K562 (cell line): ENCODE data around the gene MAPK13. TPM values are rescaled to one million over a fixed set of nuclear protein-coding genes. Genes with fewer than 3 reads are reported as not detected.

Experiments
- ATAC-seq: fragments of 200-7000 bp; cut with Tn5 transposase; 3 replicates; pipeline ENCODE4 v1.9.1; 2020; ENCODE audit warnings: moderate library complexity
- BruUV-seq: library from RNA; stranded (reverse); fragments of 400-500 nt; replicated peaks from 2 replicates; lab custom pipeline; 2021; lab: Mats Ljungman, UMichigan
- CTCF ChIA-PET: fragments of 300-600 bp; formaldehyde crosslinking; extraction: SDS; loops from one replicate; lab custom pipeline; 2021; ENCODE audit warnings: low intra/inter-chr PET ratio; lab: Yijun Ruan, JAX
- POLR2A ChIA-PET: fragments of 300-600, 350-650 bp; sonication (Branson Sonifier 250); formaldehyde crosslinking; extraction: SDS; loops from one replicate; lab custom pipeline; 2021; ENCODE audit warnings: antibody characterized with exemption, inconsistent platforms; lab: Yijun Ruan, JAX
- DNase-seq, 4 experiments: peaks; one replicate each; pipeline versions ENCODE4 v3.0.0 to v3.0.0-alpha.2; 2011 to 2018; ENCODE audit warnings: low spot score in 3 of 4, mixed read lengths in 3 of 4; ENCODE audit errors: extremely low read depth in 1 of 4
- FAIRE-seq: peaks from 2 replicates; lab custom pipeline; 2011; peaks lifted over from hg19 to GRCh38; lab: Jason Lieb, UNC
- H2AFZ ChIP-seq: 2 replicates; pipeline ENCODE4 v1.6.0; 2011; ENCODE audit warnings: low read depth, low read length, control low read depth, inconsistent platforms
- H3K27ac ChIP-seq: fragments of 200-600 bp; 3 replicates; pipeline ENCODE4 v1.8.0; 2011; ENCODE audit warnings: low read depth, mild to moderate bottlenecking, control low read depth, inconsistent platforms, low read length, moderate library complexity, mixed read lengths; ENCODE audit errors: extremely low read depth
- H3K27me3 ChIP-seq, 2 experiments: fragments of 300-600 bp in 1 of 2; 2 replicates in 1 of 2; 3 replicates in 1 of 2; pipeline versions ENCODE4 v1.6.0 to v1.8.0; 2011; ENCODE audit warnings: inconsistent platforms in 2 of 2, low read length in 2 of 2, mild to moderate bottlenecking in 1 of 2, mixed read lengths in 1 of 2, moderate library complexity in 1 of 2; ENCODE audit not compliant: control insufficient read depth in 2 of 2, insufficient read depth in 2 of 2
- H3K36me3 ChIP-seq: fragments of 300-600 bp; 3 replicates; pipeline ENCODE4 v1.8.0; 2011; ENCODE audit warnings: mild to moderate bottlenecking, low read length, inconsistent platforms; ENCODE audit not compliant: control insufficient read depth, insufficient read depth
- H3K4me1 ChIP-seq, 2 experiments: fragments of 200-600 bp in 1 of 2; replicated peaks in 1 of 2; 2 replicates in 1 of 2; 3 replicates in 1 of 2; pipeline versions ENCODE4 v1.5.1 to v1.8.0; 2011; ENCODE audit warnings: inconsistent platforms in 2 of 2, low read length in 2 of 2, mild to moderate bottlenecking in 1 of 2, mixed read lengths in 1 of 2, moderate library complexity in 1 of 2; ENCODE audit not compliant: control insufficient read depth in 2 of 2, insufficient read depth in 2 of 2
- H3K4me2 ChIP-seq: 2 replicates; pipeline ENCODE4 v1.6.1; 2011; ENCODE audit warnings: low read length, control low read depth, inconsistent platforms, mixed read lengths; ENCODE audit not compliant: insufficient read depth
- H3K4me3 ChIP-seq: fragments of 200-600 bp; sonication (generic), shearing (Covaris generic); 2 replicates; pipeline ENCODE4 v1.5.1; 2016; ENCODE audit warnings: control low read depth, inconsistent platforms
- H3K79me2 ChIP-seq: fragments of 200-600 bp; 3 replicates; pipeline ENCODE4 v1.8.0; 2011; ENCODE audit warnings: low read length, inconsistent platforms; ENCODE audit not compliant: control insufficient read depth, insufficient read depth
- H3K9ac ChIP-seq, 2 experiments: 2 replicates each; pipeline versions ENCODE4 v1.6.0 to v1.6.1; 2011; ENCODE audit warnings: low read depth in 2 of 2, low read length in 2 of 2, control low read depth in 1 of 2, inconsistent platforms in 1 of 2, mild to moderate bottlenecking in 1 of 2, mixed read lengths in 1 of 2; ENCODE audit not compliant: insufficient read depth in 1 of 2
- H3K9me1 ChIP-seq: one replicate; pipeline ENCODE4 v1.6.0; 2011; ENCODE audit warnings: inconsistent platforms, mild to moderate bottlenecking, low read length, moderate library complexity; ENCODE audit not compliant: control insufficient read depth, insufficient read depth
- H3K9me3 ChIP-seq: replicated peaks from 2 replicates; pipeline ENCODE4 v1.5.1; 2011; ENCODE audit warnings: low read depth, low read length, inconsistent platforms; ENCODE audit not compliant: control insufficient read depth, insufficient read depth
- H4K20me1 ChIP-seq: replicated peaks from 2 replicates; pipeline ENCODE4 v1.6.1; 2011; ENCODE audit warnings: low read length, inconsistent platforms, mixed read lengths; ENCODE audit not compliant: control insufficient read depth, insufficient read depth
- CEBPB ChIP-seq: fragments of 450-650 bp; IDR thresholded peaks from 2 replicates; pipeline ENCODE4 v1.6.1; 2016; ENCODE audit warnings: missing genetic modification characterization, missing compliant biosample characterization
- CEBPG ChIP-seq, 3 experiments: fragments of 200-800 bp in 1 of 3; sonication (Bioruptor generic) in 1 of 3; sonication (generic) in 1 of 3; formaldehyde crosslinking in 1 of 3; IDR thresholded peaks in 2 of 3; conservative IDR thresholded peaks in 1 of 3; 2 replicates each; pipeline versions ENCODE4 v1.6.1 to v1.8.0; 2016 to 2022; ENCODE audit warnings: missing compliant biosample characterization in 2 of 3, missing genetic modification characterization in 2 of 3, mild to moderate bottlenecking in 1 of 3, missing genetic modification reagents in 1 of 3
- E2F3 ChIP-seq: fragments of 250-450 bp; sonication (Bioruptor Pico); IDR thresholded peaks from 2 replicates; pipeline ENCODE4 v1.4.0; 2020; ENCODE audit warnings: mild to moderate bottlenecking
- HDAC2 ChIP-seq: fragments of 450-650 bp; IDR thresholded peaks from 2 replicates; pipeline ENCODE4 v1.6.1; 2016; ENCODE audit warnings: mild to moderate bottlenecking
- MEIS2 ChIP-seq: fragments of 450-650 bp; IDR thresholded peaks from 2 replicates; pipeline ENCODE4 v1.6.1; 2014; ENCODE audit warnings: mild to moderate bottlenecking; ENCODE audit not compliant: partially characterized antibody
- PRMT5 ChIP-seq: sonication (generic); formaldehyde crosslinking; IDR thresholded peaks from 2 replicates; pipeline ENCODE4 v1.5.0; 2020; ENCODE audit warnings: missing genetic modification reagents
- WGBS: fragments of 100-300 bp; shearing (Covaris generic); methylation state at CpG from one replicate; pipeline ENCODE4 v1.1.6; 2016; ENCODE audit warnings: low coverage, mixed read lengths; ENCODE audit not compliant: insufficient coverage; ENCODE audit errors: missing lambda C conversion rate; 5-methylcytosine and 5-hydroxymethylcytosine counted together
- in situ Hi-C: fragments of 300-500 bp; cut with MboI; formaldehyde crosslinking; loops from 4 replicates; pipeline ENCODE4 v1.15.0; 2018; ENCODE audit warnings: inconsistent platforms, mixed read lengths
- intact Hi-C: fragments of 100-400 bp; cut with micrococcal nuclease; formaldehyde crosslinking; loops from 2 replicates; pipeline ENCODE4 v1.14.2; 2022
- polyA plus RNA-seq, 8 experiments: library from polyadenylated mRNA; depleted of rRNA in 4 of 8; stranded (reverse) in 5 of 8; unstranded in 3 of 8; fragments of >200 nt; fragmentation: Nextera tagmentation in 2 of 8; fragmentation: Illumina TruSeq in 1 of 8; extraction: Ambion mirVana in 2 of 8; extraction: Trizol in 1 of 8; gene quantifications; 2 replicates each; pipeline versions ENCODE4 v1.2.1 to v1.2.3, GENCODE V29; 2011 to 2014; ENCODE audit warnings: inconsistent platforms in 1 of 8, missing spikeins in 1 of 8
- total RNA-seq, 7 experiments: library from RNA; depleted of rRNA in 6 of 7; stranded (reverse); fragments of >200 nt in 6 of 7; fragmentation: Illumina TruSeq in 2 of 7; extraction: Trizol in 2 of 7; gene quantifications; 2 replicates each; pipeline versions ENCODE4 v1.2.1 to v1.2.3, GENCODE V29; 2011 to 2021; ENCODE audit warnings: low replicate concordance in 1 of 7
- TF ChIP-seq, protein P1 (sequence below), 2 experiments: IDR thresholded peaks in 1 of 2; conservative IDR thresholded peaks in 1 of 2; 2 replicates each; pipeline ENCODE4 v1.6.1; 2016; ENCODE audit warnings: low read depth in 2 of 2, mild to moderate bottlenecking in 1 of 2, missing compliant biosample characterization in 1 of 2, missing genetic modification characterization in 1 of 2, moderate library complexity in 1 of 2
- TF ChIP-seq, protein P2 (sequence below): sonication (generic); formaldehyde crosslinking; IDR thresholded peaks from 2 replicates; pipeline ENCODE4 v1.8.0; 2022; ENCODE audit warnings: mild to moderate bottlenecking, missing genetic modification reagents
- TF ChIP-seq, protein P3 (sequence below): sonication (generic); formaldehyde crosslinking; IDR thresholded peaks from 2 replicates; pipeline ENCODE4 v1.8.1; 2023; ENCODE audit warnings: mild to moderate bottlenecking, missing genetic modification reagents, moderate library complexity

MAPK13 gene
- total and polyA plus RNA-seq, 9 of the 15 experiments (the other 6 are each of a cell fraction or from before 2014, with no cell fraction given): 0.03 to 2.3 (median 0.48) TPM; not detected in 1

DNA sequence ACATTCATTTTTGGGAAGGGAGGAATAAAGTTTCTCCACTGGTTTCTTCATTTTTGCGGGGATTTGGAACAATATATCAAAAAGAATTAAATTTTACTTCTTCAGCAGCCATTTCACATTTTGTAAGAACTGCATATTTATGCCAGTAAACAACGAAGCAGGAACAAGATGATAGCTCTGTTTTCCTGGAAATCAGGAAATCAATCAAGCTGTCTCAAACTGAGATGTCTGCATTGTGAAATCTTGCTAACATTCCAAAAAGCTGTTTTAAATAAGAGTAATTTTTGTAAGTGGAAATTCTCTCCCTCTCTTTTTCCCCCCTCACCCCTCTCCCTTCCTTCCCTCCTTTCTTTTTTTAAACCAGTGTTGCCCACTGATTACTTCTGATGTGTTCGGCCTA lies 20.0 kb downstream of the MAPK13 start:
- FAIRE-seq (no peak), DNase-seq (no peak), ATAC-seq (no peak)
- Histone ChIP-seq H3K9ac (no peak overlapping the region), H3K4me1 (no peaks in the 10 kb centered on the region; a peak in 1 of 5 replicates), H3K4me3 (no peak overlapping the region), H4K20me1 (0 out of 2 replicates have a peak, but pooled peaks cover 4% of the 10 kb centered on the region), H3K27ac (no peak overlapping the region), H3K4me2 (no peak overlapping the region), H3K9me1 (no peaks in the 10 kb centered on the region), H3K27me3 (peaks cover 11 to 17% of the 10 kb centered on the region in 2 experiments), H2AFZ (no peak overlapping the region), H3K79me2 (no peaks in the 10 kb centered on the region), H3K9me3 (no peaks in the 10 kb centered on the region), H3K36me3 (no peaks in the 10 kb centered on the region)
- ChIA-PET CTCF (no interaction called here), POLR2A (interaction anchor here (0.8 kb wide), 1 partner anchor 16 kb away, joined by 3 read pairs; no protein-coding TSS in a partner anchor)
- TF ChIP-seq, protein P1, sequence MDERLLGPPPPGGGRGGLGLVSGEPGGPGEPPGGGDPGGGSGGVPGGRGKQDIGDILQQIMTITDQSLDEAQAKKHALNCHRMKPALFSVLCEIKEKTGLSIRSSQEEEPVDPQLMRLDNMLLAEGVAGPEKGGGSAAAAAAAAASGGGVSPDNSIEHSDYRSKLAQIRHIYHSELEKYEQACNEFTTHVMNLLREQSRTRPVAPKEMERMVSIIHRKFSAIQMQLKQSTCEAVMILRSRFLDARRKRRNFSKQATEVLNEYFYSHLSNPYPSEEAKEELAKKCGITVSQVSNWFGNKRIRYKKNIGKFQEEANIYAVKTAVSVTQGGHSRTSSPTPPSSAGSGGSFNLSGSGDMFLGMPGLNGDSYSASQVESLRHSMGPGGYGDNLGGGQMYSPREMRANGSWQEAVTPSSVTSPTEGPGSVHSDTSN (CRISPR knock-in tag; IDR thresholded peaks at IDR 0.05; ENCODE audit: low read depth): no peak
- TF ChIP-seq, protein P1 (tag; conservative IDR thresholded peaks at IDR 0.05; ENCODE audit: low read depth): peak; percentile 72
- TF ChIP-seq HDAC2 (no peak), MEIS2 (peak; percentile 71), E2F3 (CRISPR knock-in tag) (no peak), CEBPG (CRISPR knock-in tag; IDR thresholded peaks at IDR 0.05) (no peak), CEBPG (tag; conservative IDR thresholded peaks at IDR 0.05 in 1 of 2, IDR thresholded peaks at IDR 0.05 in 1 of 2) (peak in 1 of 2 experiments; percentile 44; a peak in 1 of 4 replicates), PRMT5 (CRISPR knock-in tag) (no peak), CEBPB (tag) (peak; percentile 51; the same call in 1 of the 2 replicates)
- TF ChIP-seq, protein P2, sequence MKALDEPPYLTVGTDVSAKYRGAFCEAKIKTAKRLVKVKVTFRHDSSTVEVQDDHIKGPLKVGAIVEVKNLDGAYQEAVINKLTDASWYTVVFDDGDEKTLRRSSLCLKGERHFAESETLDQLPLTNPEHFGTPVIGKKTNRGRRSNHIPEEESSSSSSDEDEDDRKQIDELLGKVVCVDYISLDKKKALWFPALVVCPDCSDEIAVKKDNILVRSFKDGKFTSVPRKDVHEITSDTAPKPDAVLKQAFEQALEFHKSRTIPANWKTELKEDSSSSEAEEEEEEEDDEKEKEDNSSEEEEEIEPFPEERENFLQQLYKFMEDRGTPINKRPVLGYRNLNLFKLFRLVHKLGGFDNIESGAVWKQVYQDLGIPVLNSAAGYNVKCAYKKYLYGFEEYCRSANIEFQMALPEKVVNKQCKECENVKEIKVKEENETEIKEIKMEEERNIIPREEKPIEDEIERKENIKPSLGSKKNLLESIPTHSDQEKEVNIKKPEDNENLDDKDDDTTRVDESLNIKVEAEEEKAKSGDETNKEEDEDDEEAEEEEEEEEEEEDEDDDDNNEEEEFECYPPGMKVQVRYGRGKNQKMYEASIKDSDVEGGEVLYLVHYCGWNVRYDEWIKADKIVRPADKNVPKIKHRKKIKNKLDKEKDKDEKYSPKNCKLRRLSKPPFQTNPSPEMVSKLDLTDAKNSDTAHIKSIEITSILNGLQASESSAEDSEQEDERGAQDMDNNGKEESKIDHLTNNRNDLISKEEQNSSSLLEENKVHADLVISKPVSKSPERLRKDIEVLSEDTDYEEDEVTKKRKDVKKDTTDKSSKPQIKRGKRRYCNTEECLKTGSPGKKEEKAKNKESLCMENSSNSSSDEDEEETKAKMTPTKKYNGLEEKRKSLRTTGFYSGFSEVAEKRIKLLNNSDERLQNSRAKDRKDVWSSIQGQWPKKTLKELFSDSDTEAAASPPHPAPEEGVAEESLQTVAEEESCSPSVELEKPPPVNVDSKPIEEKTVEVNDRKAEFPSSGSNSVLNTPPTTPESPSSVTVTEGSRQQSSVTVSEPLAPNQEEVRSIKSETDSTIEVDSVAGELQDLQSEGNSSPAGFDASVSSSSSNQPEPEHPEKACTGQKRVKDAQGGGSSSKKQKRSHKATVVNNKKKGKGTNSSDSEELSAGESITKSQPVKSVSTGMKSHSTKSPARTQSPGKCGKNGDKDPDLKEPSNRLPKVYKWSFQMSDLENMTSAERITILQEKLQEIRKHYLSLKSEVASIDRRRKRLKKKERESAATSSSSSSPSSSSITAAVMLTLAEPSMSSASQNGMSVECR (CRISPR knock-in tag): no peak
- TF ChIP-seq, protein P3, sequence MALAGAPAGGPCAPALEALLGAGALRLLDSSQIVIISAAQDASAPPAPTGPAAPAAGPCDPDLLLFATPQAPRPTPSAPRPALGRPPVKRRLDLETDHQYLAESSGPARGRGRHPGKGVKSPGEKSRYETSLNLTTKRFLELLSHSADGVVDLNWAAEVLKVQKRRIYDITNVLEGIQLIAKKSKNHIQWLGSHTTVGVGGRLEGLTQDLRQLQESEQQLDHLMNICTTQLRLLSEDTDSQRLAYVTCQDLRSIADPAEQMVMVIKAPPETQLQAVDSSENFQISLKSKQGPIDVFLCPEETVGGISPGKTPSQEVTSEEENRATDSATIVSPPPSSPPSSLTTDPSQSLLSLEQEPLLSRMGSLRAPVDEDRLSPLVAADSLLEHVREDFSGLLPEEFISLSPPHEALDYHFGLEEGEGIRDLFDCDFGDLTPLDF (CRISPR knock-in tag): no peak
- 2% methylated on average over 3 of the region's 3 CpGs for WGBS
- intact Hi-C loops: no loop called here
- in situ Hi-C loops: no loop called here
- BruUV-seq: no TSS peak
